HepG2 (cell line): ENCODE data around the gene PRR14. TPM values are rescaled to one million over a fixed set of nuclear protein-coding genes. Genes with fewer than 3 reads are reported as not detected.
A peak's percentile ranks its signal among the peaks of the same experiment; 100 is the strongest.

Experiments used
- JUNB ChIP-seq: sonication (generic); formaldehyde crosslinking; IDR thresholded peaks from 2 replicates; pipeline ENCODE4 v1.8.0; 2022; ENCODE audit warnings: missing genetic modification reagents, mild to moderate bottlenecking, borderline replicate concordance
- SRF ChIP-seq: IDR thresholded peaks from 2 replicates; pipeline ENCODE4 v1.6.1; 2011; ENCODE audit warnings: mild to moderate bottlenecking, low read depth, low read length, moderate library complexity
- ZFP90 ChIP-seq: sonication (generic); formaldehyde crosslinking; IDR thresholded peaks from 2 replicates; pipeline ENCODE4 v1.8.0; 2022; ENCODE audit warnings: missing genetic modification reagents, mild to moderate bottlenecking, inconsistent platforms, borderline replicate concordance
- ZNF430 ChIP-seq: sonication (generic); formaldehyde crosslinking; IDR thresholded peaks from 2 replicates; pipeline ENCODE4 v1.9.0; 2021; ENCODE audit warnings: mild to moderate bottlenecking, missing genetic modification reagents
- ZNF558 ChIP-seq: sonication (generic); formaldehyde crosslinking; IDR thresholded peaks from 2 replicates; pipeline ENCODE4 v1.9.0; 2022; ENCODE audit warnings: mild to moderate bottlenecking, missing genetic modification reagents, borderline replicate concordance
- ZNF569 ChIP-seq: sonication (generic); formaldehyde crosslinking; IDR thresholded peaks from 2 replicates; pipeline ENCODE4 v1.5.0; 2020; ENCODE audit warnings: mild to moderate bottlenecking, missing genetic modification reagents, moderate library complexity, borderline replicate concordance
- ZNF619 ChIP-seq: sonication (generic); formaldehyde crosslinking; IDR thresholded peaks from 2 replicates; pipeline ENCODE4 v1.4.0; 2020; ENCODE audit warnings: mild to moderate bottlenecking, missing genetic modification reagents
- ZNF747 ChIP-seq: sonication (generic); formaldehyde crosslinking; IDR thresholded peaks from 2 replicates; pipeline ENCODE4 v1.8.1; 2023; ENCODE audit warnings: missing genetic modification reagents, mild to moderate bottlenecking, borderline replicate concordance
- ZNF879 ChIP-seq: sonication (generic); formaldehyde crosslinking; IDR thresholded peaks from 2 replicates; pipeline ENCODE4 v1.8.1; 2023; ENCODE audit warnings: missing genetic modification reagents
- polyA plus RNA-seq, 8 experiments: library from polyadenylated mRNA; depleted of rRNA in 3 of 8; stranded (reverse) in 7 of 8; unstranded in 1 of 8; fragments of >200 nt; fragmentation: Illumina TruSeq in 4 of 8; extraction: Trizol in 4 of 8; gene quantifications; 2 replicates each; pipeline versions ENCODE4 v1.2.1 to v1.2.3, GENCODE V29; 2011 to 2016; ENCODE audit warnings: low read depth in 4 of 8, missing spikeins in 1 of 8, mixed read lengths in 1 of 8; ENCODE audit not compliant: insufficient read depth in 1 of 8
- total RNA-seq, 5 experiments: library from RNA; depleted of rRNA; stranded (reverse); fragments of >200 nt; fragmentation: Illumina TruSeq; extraction: Trizol; gene quantifications; 2 replicates each; pipeline ENCODE4 v1.2.3, GENCODE V29; 2016; ENCODE audit warnings: low read depth in 1 of 5
- TF ChIP-seq, protein P1 (sequence below): sonication (generic); formaldehyde crosslinking; IDR thresholded peaks from 2 replicates; pipeline ENCODE4 v1.8.0; 2022; ENCODE audit warnings: mild to moderate bottlenecking, missing genetic modification reagents; ENCODE audit not compliant: insufficient replicate concordance
- TF ChIP-seq, protein P2 (sequence below): sonication (generic); formaldehyde crosslinking; conservative IDR thresholded peaks from 2 replicates; pipeline ENCODE4 v1.4.0; 2020; ENCODE audit warnings: missing genetic modification reagents
- TF ChIP-seq, protein P3 (sequence below): IDR thresholded peaks from 2 replicates; pipeline ENCODE4 v1.6.1; 2016; ENCODE audit warnings: mild to moderate bottlenecking
- TF ChIP-seq, protein P4 (sequence below): sonication (generic); formaldehyde crosslinking; IDR thresholded peaks from 2 replicates; pipeline ENCODE4 v1.9.0; 2021; ENCODE audit warnings: missing genetic modification reagents, borderline replicate concordance
- TF ChIP-seq, protein P5 (sequence below): sonication (generic); formaldehyde crosslinking; IDR thresholded peaks from 2 replicates; pipeline ENCODE4 v1.4.0; 2020; ENCODE audit warnings: missing genetic modification reagents, borderline replicate concordance
- TF ChIP-seq, protein P6 (sequence below): IDR thresholded peaks from 2 replicates; pipeline ENCODE4 v1.6.1; 2016; ENCODE audit warnings: mild to moderate bottlenecking, missing biosample characterization, missing genetic modification reagents

Gene PRR14
- total and polyA plus RNA-seq, 2 of the 13 experiments (the other 11 are each of a cell fraction or from before 2014, with no cell fraction given): 8.4 to 11.0 TPM

DNA sequence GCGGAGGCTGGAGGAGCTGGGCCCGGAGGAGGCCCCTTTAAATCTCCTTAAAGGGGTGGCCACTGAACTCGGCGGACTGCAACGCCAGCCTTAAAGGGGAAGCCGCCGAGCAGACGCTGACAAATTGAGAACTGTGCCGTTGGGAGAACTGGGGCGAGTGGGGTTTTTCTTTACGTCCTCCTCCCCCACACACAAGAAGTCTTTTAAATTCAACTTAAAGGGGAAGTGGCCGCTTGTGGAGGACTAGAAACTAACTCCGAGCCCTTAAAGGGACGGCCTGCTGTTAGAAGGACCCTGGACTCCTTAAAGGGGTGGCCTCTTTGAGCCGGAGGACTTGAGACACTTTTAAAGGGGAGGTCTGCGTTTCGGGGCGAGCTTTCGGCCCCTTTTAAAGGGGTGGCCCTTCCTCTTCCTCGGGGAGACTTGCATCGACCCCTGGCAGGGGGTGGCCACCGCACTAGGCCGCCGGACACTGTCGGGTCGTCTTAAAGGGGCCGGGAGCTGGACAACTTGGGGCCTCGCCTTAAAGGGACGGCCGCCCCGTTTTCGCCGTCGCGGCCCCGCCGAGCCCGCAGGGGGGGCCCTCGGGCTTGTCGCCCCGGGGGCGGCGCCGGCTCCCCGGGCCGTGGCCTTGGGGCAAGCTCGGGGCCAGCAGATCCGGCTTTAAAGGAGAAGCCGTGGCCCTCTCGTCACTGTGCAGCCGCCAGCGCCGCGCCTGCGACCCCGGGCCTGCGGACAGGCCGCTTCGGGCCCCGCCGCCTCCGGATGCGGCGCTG lies 8.2 kb downstream of the PRR14 start (continued):
- TF ChIP-seq, protein P1, sequence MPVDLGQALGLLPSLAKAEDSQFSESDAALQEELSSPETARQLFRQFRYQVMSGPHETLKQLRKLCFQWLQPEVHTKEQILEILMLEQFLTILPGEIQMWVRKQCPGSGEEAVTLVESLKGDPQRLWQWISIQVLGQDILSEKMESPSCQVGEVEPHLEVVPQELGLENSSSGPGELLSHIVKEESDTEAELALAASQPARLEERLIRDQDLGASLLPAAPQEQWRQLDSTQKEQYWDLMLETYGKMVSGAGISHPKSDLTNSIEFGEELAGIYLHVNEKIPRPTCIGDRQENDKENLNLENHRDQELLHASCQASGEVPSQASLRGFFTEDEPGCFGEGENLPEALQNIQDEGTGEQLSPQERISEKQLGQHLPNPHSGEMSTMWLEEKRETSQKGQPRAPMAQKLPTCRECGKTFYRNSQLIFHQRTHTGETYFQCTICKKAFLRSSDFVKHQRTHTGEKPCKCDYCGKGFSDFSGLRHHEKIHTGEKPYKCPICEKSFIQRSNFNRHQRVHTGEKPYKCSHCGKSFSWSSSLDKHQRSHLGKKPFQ (CRISPR knock-in tag): no peak
- TF ChIP-seq ZNF558 (CRISPR knock-in tag) (no peak), ZNF619 (CRISPR knock-in tag) (no peak), ZNF747 (CRISPR knock-in tag) (no peak; the same call in none of the 2 replicates), ZNF569 (no peak), ZNF879 (CRISPR knock-in tag) (0 out of 2 replicates have a peak, but pooled peaks have one; percentile 24), JUNB (CRISPR knock-in tag) (no peak), ZNF430 (peak; percentile 46; the same call in 1 of the 2 replicates), ZFP90 (CRISPR knock-in tag) (peak; percentile 72; the same call in 1 of the 2 replicates), SRF (no peak)
- TF ChIP-seq, protein P2, sequence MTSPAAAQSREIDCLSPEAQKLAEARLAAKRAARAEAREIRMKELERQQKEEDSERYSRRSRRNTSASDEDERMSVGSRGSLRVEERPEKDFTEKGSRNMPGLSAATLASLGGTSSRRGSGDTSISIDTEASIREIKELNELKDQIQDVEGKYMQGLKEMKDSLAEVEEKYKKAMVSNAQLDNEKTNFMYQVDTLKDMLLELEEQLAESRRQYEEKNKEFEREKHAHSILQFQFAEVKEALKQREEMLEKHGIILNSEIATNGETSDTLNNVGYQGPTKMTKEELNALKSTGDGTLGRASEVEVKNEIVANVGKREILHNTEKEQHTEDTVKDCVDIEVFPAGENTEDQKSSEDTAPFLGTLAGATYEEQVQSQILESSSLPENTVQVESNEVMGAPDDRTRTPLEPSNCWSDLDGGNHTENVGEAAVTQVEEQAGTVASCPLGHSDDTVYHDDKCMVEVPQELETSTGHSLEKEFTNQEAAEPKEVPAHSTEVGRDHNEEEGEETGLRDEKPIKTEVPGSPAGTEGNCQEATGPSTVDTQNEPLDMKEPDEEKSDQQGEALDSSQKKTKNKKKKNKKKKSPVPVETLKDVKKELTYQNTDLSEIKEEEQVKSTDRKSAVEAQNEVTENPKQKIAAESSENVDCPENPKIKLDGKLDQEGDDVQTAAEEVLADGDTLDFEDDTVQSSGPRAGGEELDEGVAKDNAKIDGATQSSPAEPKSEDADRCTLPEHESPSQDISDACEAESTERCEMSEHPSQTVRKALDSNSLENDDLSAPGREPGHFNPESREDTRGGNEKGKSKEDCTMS (CRISPR knock-in tag): no peak
- TF ChIP-seq, protein P3, sequence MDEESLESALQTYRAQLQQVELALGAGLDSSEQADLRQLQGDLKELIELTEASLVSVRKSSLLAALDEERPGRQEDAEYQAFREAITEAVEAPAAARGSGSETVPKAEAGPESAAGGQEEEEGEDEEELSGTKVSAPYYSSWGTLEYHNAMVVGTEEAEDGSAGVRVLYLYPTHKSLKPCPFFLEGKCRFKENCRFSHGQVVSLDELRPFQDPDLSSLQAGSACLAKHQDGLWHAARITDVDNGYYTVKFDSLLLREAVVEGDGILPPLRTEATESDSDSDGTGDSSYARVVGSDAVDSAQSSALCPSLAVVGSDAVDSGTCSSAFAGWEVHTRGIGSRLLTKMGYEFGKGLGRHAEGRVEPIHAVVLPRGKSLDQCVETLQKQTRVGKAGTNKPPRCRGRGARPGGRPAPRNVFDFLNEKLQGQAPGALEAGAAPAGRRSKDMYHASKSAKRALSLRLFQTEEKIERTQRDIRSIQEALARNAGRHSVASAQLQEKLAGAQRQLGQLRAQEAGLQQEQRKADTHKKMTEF (CRISPR knock-in tag): peak; percentile 55
- TF ChIP-seq, protein P4, sequence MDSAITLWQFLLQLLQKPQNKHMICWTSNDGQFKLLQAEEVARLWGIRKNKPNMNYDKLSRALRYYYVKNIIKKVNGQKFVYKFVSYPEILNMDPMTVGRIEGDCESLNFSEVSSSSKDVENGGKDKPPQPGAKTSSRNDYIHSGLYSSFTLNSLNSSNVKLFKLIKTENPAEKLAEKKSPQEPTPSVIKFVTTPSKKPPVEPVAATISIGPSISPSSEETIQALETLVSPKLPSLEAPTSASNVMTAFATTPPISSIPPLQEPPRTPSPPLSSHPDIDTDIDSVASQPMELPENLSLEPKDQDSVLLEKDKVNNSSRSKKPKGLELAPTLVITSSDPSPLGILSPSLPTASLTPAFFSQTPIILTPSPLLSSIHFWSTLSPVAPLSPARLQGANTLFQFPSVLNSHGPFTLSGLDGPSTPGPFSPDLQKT (CRISPR knock-in tag): no peak
- TF ChIP-seq, protein P5, sequence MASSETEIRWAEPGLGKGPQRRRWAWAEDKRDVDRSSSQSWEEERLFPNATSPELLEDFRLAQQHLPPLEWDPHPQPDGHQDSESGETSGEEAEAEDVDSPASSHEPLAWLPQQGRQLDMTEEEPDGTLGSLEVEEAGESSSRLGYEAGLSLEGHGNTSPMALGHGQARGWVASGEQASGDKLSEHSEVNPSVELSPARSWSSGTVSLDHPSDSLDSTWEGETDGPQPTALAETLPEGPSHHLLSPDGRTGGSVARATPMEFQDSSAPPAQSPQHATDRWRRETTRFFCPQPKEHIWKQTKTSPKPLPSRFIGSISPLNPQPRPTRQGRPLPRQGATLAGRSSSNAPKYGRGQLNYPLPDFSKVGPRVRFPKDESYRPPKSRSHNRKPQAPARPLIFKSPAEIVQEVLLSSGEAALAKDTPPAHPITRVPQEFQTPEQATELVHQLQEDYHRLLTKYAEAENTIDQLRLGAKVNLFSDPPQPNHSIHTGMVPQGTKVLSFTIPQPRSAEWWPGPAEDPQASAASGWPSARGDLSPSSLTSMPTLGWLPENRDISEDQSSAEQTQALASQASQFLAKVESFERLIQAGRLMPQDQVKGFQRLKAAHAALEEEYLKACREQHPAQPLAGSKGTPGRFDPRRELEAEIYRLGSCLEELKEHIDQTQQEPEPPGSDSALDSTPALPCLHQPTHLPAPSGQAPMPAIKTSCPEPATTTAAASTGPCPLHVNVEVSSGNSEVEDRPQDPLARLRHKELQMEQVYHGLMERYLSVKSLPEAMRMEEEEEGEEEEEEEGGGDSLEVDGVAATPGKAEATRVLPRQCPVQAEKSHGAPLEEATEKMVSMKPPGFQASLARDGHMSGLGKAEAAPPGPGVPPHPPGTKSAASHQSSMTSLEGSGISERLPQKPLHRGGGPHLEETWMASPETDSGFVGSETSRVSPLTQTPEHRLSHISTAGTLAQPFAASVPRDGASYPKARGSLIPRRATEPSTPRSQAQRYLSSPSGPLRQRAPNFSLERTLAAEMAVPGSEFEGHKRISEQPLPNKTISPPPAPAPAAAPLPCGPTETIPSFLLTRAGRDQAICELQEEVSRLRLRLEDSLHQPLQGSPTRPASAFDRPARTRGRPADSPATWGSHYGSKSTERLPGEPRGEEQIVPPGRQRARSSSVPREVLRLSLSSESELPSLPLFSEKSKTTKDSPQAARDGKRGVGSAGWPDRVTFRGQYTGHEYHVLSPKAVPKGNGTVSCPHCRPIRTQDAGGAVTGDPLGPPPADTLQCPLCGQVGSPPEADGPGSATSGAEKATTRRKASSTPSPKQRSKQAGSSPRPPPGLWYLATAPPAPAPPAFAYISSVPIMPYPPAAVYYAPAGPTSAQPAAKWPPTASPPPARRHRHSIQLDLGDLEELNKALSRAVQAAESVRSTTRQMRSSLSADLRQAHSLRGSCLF (CRISPR knock-in tag): no peak
- TF ChIP-seq, protein P6, sequence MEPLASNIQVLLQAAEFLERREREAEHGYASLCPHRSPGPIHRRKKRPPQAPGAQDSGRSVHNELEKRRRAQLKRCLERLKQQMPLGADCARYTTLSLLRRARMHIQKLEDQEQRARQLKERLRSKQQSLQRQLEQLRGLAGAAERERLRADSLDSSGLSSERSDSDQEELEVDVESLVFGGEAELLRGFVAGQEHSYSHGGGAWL (CRISPR knock-in tag): no peak
